ENCODE data around the gene ECHS1.

DNA sequence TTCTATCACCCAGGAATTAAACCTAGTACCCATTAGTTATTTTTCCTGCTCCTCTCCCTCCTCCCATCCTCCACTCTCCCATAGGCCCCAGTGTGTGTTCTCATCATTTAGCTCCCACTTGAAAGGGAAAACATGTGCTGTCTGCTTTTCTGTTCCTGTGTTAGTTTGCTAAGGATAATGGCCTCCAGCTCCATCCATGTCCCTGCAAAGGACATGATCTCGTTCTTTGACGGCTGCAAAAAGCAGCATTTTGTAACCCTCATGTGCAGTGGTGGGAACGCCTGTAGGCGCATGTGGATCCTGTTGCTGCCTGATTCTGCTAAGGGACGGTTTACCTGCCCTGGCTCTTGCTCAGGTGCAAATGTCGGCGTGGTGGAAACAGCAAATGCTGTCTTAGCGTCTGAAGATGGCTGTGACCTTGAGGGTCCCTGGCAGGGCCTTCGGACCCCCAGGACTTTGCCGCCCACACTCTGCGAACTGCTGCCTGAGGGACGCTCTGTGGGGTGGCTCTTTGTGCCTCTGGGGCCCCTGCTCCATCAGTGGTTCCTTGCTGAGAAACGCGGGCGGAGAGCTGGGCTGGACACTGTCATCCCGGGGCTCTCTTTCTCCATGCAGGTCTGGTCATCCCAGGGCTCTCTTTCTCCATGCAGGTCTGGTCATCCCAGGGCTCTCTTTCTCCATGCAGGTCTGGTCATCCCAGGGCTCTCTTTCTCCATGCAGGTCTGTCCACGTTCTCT lies 15.2 kb upstream of the ECHS1 start:
- TF ChIP-seq EZH2 (IDR thresholded peaks at IDR 0.05; ENCODE audit: borderline replicate concordance, insufficient read depth, low read depth, low read length, poor library complexity, severe bottlenecking) (no peak), CTCF (IDR thresholded peaks at IDR 0.05) (no peak)

All from B cell (primary cell).